Measurements from ENCODE around the gene FAM83B.

The FAM83B gene

GRCh38 chr6:54879188-54879985 lies 32.8 kb downstream of the FAM83B start (continued):
- TF ChIP-seq, protein P1, sequence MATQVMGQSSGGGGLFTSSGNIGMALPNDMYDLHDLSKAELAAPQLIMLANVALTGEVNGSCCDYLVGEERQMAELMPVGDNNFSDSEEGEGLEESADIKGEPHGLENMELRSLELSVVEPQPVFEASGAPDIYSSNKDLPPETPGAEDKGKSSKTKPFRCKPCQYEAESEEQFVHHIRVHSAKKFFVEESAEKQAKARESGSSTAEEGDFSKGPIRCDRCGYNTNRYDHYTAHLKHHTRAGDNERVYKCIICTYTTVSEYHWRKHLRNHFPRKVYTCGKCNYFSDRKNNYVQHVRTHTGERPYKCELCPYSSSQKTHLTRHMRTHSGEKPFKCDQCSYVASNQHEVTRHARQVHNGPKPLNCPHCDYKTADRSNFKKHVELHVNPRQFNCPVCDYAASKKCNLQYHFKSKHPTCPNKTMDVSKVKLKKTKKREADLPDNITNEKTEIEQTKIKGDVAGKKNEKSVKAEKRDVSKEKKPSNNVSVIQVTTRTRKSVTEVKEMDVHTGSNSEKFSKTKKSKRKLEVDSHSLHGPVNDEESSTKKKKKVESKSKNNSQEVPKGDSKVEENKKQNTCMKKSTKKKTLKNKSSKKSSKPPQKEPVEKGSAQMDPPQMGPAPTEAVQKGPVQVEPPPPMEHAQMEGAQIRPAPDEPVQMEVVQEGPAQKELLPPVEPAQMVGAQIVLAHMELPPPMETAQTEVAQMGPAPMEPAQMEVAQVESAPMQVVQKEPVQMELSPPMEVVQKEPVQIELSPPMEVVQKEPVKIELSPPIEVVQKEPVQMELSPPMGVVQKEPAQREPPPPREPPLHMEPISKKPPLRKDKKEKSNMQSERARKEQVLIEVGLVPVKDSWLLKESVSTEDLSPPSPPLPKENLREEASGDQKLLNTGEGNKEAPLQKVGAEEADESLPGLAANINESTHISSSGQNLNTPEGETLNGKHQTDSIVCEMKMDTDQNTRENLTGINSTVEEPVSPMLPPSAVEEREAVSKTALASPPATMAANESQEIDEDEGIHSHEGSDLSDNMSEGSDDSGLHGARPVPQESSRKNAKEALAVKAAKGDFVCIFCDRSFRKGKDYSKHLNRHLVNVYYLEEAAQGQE (tag by site-specific recombination; IDR thresholded peaks at IDR 0.05): no peak
- TF ChIP-seq, protein P2, sequence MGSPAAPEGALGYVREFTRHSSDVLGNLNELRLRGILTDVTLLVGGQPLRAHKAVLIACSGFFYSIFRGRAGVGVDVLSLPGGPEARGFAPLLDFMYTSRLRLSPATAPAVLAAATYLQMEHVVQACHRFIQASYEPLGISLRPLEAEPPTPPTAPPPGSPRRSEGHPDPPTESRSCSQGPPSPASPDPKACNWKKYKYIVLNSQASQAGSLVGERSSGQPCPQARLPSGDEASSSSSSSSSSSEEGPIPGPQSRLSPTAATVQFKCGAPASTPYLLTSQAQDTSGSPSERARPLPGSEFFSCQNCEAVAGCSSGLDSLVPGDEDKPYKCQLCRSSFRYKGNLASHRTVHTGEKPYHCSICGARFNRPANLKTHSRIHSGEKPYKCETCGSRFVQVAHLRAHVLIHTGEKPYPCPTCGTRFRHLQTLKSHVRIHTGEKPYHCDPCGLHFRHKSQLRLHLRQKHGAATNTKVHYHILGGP (tag by site-specific recombination; IDR thresholded peaks at IDR 0.05): no peak
- TF ChIP-seq ZNF426 (tag by site-specific recombination; IDR thresholded peaks at IDR 0.05) (no peak), HOXD13 (CRISPR knock-in tag; IDR thresholded peaks at IDR 0.05; ENCODE audit: borderline replicate concordance) (peak; percentile 98), GLI4 (tag by site-specific recombination; IDR thresholded peaks at IDR 0.05) (no peak), PRDM4 (tag by site-specific recombination; IDR thresholded peaks at IDR 0.05) (peak; percentile 92), ZNF366 (tag by site-specific recombination; conservative IDR thresholded peaks at IDR 0.05) (peak; percentile 56), ZNF555 (tag by site-specific recombination; conservative IDR thresholded peaks at IDR 0.05) (no peak), ZNF548 (tag by site-specific recombination; IDR thresholded peaks at IDR 0.05) (no peak), GLIS1 (tag by site-specific recombination; IDR thresholded peaks at IDR 0.05) (peak; percentile 89), ZNF610 (tag by site-specific recombination; IDR thresholded peaks at IDR 0.05; ENCODE audit: borderline replicate concordance) (peak; percentile 87), ZNF561 (tag by site-specific recombination; IDR thresholded peaks at IDR 0.05; ENCODE audit: borderline replicate concordance) (peak; percentile 87; the same call in 1 of the 2 replicates), ZNF747 (tag by site-specific recombination; IDR thresholded peaks at IDR 0.05) (no peak), ZNF221 (tag by site-specific recombination; IDR thresholded peaks at IDR 0.05; ENCODE audit: borderline replicate concordance) (no peak), ZNF292 (tag by site-specific recombination; IDR thresholded peaks at IDR 0.05; ENCODE audit: borderline replicate concordance, low read depth) (no peak), ZNF510 (tag by site-specific recombination; IDR thresholded peaks at IDR 0.05; ENCODE audit: insufficient replicate concordance) (peak; percentile 33), ZNF274 (IDR thresholded peaks at IDR 0.05; ENCODE audit: low read length) (no peak), ZNF274 (tag by site-specific recombination; IDR thresholded peaks at IDR 0.05; ENCODE audit: borderline replicate concordance) (no peak), ZNF596 (tag by site-specific recombination; IDR thresholded peaks at IDR 0.05) (peak; percentile 92), PRDM1 (tag by site-specific recombination; IDR thresholded peaks at IDR 0.05) (peak; percentile 38; the same call in 1 of the 2 replicates)
- TF ChIP-seq, protein P3, sequence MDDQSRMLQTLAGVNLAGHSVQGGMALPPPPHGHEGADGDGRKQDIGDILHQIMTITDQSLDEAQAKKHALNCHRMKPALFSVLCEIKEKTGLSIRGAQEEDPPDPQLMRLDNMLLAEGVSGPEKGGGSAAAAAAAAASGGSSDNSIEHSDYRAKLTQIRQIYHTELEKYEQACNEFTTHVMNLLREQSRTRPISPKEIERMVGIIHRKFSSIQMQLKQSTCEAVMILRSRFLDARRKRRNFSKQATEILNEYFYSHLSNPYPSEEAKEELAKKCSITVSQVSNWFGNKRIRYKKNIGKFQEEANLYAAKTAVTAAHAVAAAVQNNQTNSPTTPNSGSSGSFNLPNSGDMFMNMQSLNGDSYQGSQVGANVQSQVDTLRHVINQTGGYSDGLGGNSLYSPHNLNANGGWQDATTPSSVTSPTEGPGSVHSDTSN (CRISPR knock-in tag; IDR thresholded peaks at IDR 0.05): no peak
- TF ChIP-seq, protein P4, sequence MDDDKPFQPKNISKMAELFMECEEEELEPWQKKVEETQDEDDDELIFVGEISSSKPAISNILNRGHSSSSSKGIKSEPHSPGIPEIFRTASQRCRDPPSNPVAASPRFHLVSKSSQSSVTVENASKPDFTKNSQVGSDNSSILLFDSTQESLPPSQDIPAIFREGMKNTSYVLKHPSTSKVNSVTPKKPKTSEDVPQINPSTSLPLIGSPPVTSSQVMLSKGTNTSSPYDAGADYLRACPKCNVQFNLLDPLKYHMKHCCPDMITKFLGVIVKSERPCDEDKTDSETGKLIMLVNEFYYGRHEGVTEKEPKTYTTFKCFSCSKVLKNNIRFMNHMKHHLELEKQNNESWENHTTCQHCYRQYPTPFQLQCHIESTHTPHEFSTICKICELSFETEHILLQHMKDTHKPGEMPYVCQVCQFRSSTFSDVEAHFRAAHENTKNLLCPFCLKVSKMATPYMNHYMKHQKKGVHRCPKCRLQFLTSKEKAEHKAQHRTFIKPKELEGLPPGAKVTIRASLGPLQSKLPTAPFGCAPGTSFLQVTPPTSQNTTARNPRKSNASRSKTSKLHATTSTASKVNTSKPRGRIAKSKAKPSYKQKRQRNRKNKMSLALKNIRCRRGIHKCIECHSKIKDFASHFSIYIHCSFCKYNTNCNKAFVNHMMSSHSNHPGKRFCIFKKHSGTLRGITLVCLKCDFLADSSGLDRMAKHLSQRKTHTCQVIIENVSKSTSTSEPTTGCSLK (tag by site-specific recombination; IDR thresholded peaks at IDR 0.05): no peak
- TF ChIP-seq, protein P5, sequence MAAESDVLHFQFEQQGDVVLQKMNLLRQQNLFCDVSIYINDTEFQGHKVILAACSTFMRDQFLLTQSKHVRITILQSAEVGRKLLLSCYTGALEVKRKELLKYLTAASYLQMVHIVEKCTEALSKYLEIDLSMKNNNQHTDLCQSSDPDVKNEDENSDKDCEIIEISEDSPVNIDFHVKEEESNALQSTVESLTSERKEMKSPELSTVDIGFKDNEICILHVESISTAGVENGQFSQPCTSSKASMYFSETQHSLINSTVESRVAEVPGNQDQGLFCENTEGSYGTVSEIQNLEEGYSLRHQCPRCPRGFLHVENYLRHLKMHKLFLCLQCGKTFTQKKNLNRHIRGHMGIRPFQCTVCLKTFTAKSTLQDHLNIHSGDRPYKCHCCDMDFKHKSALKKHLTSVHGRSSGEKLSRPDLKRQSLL (tag by site-specific recombination; IDR thresholded peaks at IDR 0.05): 0 out of 2 replicates have a peak, but pooled peaks have one; percentile 28
- TF ChIP-seq, protein P6, sequence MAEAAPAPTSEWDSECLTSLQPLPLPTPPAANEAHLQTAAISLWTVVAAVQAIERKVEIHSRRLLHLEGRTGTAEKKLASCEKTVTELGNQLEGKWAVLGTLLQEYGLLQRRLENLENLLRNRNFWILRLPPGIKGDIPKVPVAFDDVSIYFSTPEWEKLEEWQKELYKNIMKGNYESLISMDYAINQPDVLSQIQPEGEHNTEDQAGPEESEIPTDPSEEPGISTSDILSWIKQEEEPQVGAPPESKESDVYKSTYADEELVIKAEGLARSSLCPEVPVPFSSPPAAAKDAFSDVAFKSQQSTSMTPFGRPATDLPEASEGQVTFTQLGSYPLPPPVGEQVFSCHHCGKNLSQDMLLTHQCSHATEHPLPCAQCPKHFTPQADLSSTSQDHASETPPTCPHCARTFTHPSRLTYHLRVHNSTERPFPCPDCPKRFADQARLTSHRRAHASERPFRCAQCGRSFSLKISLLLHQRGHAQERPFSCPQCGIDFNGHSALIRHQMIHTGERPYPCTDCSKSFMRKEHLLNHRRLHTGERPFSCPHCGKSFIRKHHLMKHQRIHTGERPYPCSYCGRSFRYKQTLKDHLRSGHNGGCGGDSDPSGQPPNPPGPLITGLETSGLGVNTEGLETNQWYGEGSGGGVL (tag by site-specific recombination; IDR thresholded peaks at IDR 0.05): peak; percentile 81

All from HEK293 (cell line).